NCI-H748 (cell line): ENCODE data around the gene KRTAP15-1.

Experiments
- DNase-seq: peaks from one replicate; lab custom pipeline; 2025; ENCODE audit not compliant: unreplicated experiment; lab: John Stamatoyannopoulos, UW

The KRTAP15-1 gene

DNA sequence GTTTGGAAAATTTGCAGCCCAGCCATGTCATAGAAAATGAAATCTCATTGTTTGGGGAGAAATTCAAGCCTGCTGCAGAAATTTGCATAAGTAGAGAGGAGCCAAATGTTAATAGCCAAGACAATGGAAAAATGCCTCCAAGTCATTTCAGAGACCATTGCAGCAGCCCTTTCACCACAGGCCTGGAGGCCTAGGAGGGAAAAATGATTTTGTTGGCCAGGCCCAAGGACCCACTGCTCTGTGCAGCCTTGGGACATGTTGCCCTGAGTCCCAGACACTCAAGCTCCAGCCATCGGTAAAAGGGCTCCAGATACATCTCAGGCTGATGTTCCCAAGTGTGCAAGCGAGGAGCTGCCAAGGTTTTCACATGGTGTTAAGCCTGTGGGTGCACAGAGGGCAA, 46.1 kb downstream of the KRTAP15-1 start:
- no peak for DNase-seq

DNA sequence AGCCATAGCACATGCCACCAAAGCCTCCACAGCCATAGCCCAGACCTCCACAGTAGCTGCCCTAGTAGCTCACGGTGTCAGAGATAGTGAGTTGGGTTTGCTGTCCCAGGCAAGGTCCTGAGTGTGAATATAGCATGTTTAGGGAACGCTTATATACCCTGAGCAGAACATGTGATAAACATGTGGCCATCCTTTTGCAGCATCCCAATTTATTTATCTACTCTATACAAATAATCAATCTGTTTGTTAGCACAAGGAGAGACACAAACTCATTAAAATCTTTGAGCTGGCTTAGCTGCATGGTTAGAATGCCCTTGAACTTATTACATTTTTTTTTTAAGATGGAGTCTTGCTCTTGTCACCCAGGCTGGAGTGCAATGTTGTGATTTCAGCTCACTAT, 47.3 kb downstream of the KRTAP15-1 start, which contains the start of gene KRTAP19-2:
TSS of gene KRTAP19-2 (minus strand) at position 101 of the 400 bp plus-strand sequence. CDS start at position 13, 88 bp downstream.
- no peak for DNase-seq
